PC-3 (cell line): Measurements from ENCODE around the gene RASGRP1. TPM values are rescaled to one million over a fixed set of nuclear protein-coding genes. Genes with fewer than 3 reads are reported as not detected.

Experiments
- ATAC-seq: fragments of 200-7000 bp; cut with Tn5 transposase; 2 replicates; pipeline ENCODE4 v1.9.1; 2020; ENCODE audit warnings: mild to moderate bottlenecking, moderate library complexity
- BruUV-seq: library from RNA; stranded (reverse); fragments of 400-500 nt; replicated peaks from 2 replicates; lab custom pipeline; 2021; lab: Mats Ljungman, UMichigan
- CTCF ChIA-PET: fragments of 300-600 bp; sonication (Branson Sonifier 250); formaldehyde crosslinking; loops from one replicate; lab custom pipeline; 2022; ENCODE audit warnings: antibody characterized with exemption; lab: Charles Lee
- POLR2A ChIA-PET: fragments of 300-600 bp; sonication (Branson Sonifier 250); formaldehyde crosslinking; loops from one replicate; lab custom pipeline; 2022; ENCODE audit warnings: antibody characterized with exemption; ENCODE audit not compliant: unreplicated experiment; lab: Charles Lee
- DNase-seq: peaks from one replicate; pipeline ENCODE4 v3.0.0-alpha.2; 2015
- H2AFZ ChIP-seq: fragments of 300-600 bp; sonication (generic); 2 replicates; pipeline ENCODE4 v1.6.0; 2016; ENCODE audit warnings: antibody characterized with exemption, low read length
- H3F3A ChIP-seq: fragments of 300-600 bp; sonication (generic); one replicate; pipeline ENCODE4 v1.6.0; 2017; ENCODE audit warnings: antibody characterized with exemption, low read length, control low read depth, mild to moderate bottlenecking; ENCODE audit not compliant: unreplicated experiment
- H3K27ac ChIP-seq: fragments of 300-600 bp; sonication (generic); 2 replicates; pipeline ENCODE4 v1.5.1; 2016; ENCODE audit warnings: mild to moderate bottlenecking, low read length
- H3K27me3 ChIP-seq: fragments of 300-600 bp; sonication (generic); 2 replicates; pipeline ENCODE4 v1.6.1; 2016; ENCODE audit warnings: low read length, mixed read lengths
- H3K36me3 ChIP-seq: fragments of 300-600 bp; sonication (generic); 2 replicates; pipeline ENCODE4 v1.6.1; 2016; ENCODE audit warnings: low read depth, mixed run types, low read length, mixed read lengths
- H3K4me1 ChIP-seq: fragments of 300-600 bp; sonication (generic); 2 replicates; pipeline ENCODE4 v1.5.1; 2016; ENCODE audit warnings: low read length; ENCODE audit not compliant: insufficient read depth
- H3K4me2 ChIP-seq: fragments of 300-600 bp; sonication (generic); 2 replicates; pipeline ENCODE4 v1.6.0; 2016; ENCODE audit warnings: low read length
- H3K4me3 ChIP-seq: fragments of 300-600 bp; sonication (generic); 2 replicates; pipeline ENCODE4 v1.5.1; 2016; ENCODE audit warnings: mild to moderate bottlenecking, low read length, mixed read lengths
- H3K79me2 ChIP-seq: fragments of 300-600 bp; sonication (generic); 2 replicates; pipeline ENCODE4 v1.6.1; 2017; ENCODE audit warnings: low read length, mixed read lengths
- H3K9ac ChIP-seq: fragments of 300-600 bp; sonication (generic); 2 replicates; pipeline ENCODE4 v1.6.0; 2016; ENCODE audit warnings: mild to moderate bottlenecking, low read length
- H3K9me2 ChIP-seq: fragments of 300-600 bp; sonication (generic); replicated peaks from 2 replicates; pipeline ENCODE4 v1.6.1; 2016; ENCODE audit warnings: mixed run types, low read length, mixed read lengths
- H3K9me3 ChIP-seq: fragments of 300-600 bp; sonication (generic); 2 replicates; pipeline ENCODE4 v1.6.1; 2016; ENCODE audit warnings: low read length, mixed read lengths
- H4K20me1 ChIP-seq: fragments of 300-600 bp; sonication (generic); 2 replicates; pipeline ENCODE4 v1.6.1; 2016; ENCODE audit warnings: low read length, mixed read lengths
- EZH2 ChIP-seq: fragments of 300-600 bp; sonication (generic); IDR thresholded peaks from one replicate; pipeline ENCODE4 v1.6.1; 2017; ENCODE audit warnings: antibody characterized with exemption, mild to moderate bottlenecking, low read length; ENCODE audit not compliant: unreplicated experiment
- EZH2phosphoT487 ChIP-seq: fragments of 300-600 bp; sonication (generic); IDR thresholded peaks from 2 replicates; pipeline ENCODE4 v1.6.1; 2018; ENCODE audit warnings: mild to moderate bottlenecking, antibody characterized with exemption, low read length, borderline replicate concordance
- intact Hi-C: fragments of 100-400 bp; cut with micrococcal nuclease; formaldehyde crosslinking; loops from 2 replicates; pipeline ENCODE4 v1.9.0; 2023
- total RNA-seq: library from RNA; depleted of rRNA; stranded (reverse); fragments of >200 nt; gene quantifications from 2 replicates; pipeline ENCODE4 v1.2.3, GENCODE V29; 2014
- TF ChIP-seq, protein P1 (sequence below): fragments of 300-600 bp; sonication (generic); conservative IDR thresholded peaks from 2 replicates; pipeline ENCODE4 v1.5.1; 2017; ENCODE audit warnings: antibody characterized with exemption, low read depth, mild to moderate bottlenecking, low read length

The RASGRP1 gene
- total RNA-seq, 1 experiment from 2014 or later = not detected

DNA sequence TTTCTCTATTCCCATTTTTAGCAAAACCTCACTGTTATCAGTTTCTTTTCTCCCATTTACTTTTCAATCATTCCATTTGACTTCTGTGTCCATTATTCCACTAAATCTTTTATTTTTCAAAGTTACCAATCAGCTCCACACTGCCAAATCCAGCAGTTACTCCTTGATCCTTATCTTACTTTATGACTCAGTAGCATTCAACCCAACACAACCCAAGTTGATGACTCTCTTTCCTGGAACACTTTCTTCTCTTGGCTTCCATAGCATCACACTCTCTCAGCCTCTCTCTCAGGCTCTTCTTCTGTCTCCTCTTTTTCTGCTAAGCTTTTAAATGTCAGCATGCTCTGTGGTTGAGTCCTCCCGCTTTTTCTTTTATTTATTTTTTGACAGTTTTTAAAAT, 36.3 kb downstream of the RASGRP1 start:
- Histone ChIP-seq H3K9me2 (no peaks in the 10 kb centered on the region), H3F3A (no peaks in the 10 kb centered on the region), H3K36me3 (no peaks in the 10 kb centered on the region), H3K4me1 (peaks cover 12% of the 10 kb centered on the region), H3K79me2 (no peaks in the 10 kb centered on the region), H3K4me3 (no peak overlapping the region), H3K27me3 (no peaks in the 10 kb centered on the region), H2AFZ (no peak overlapping the region), H3K9me3 (no peaks in the 10 kb centered on the region), H3K9ac (no peak overlapping the region), H3K4me2 (no peak overlapping the region), H4K20me1 (no peaks in the 10 kb centered on the region), H3K27ac (no peak overlapping the region)
- intact Hi-C loops = no loop called here
- no peak for TF ChIP-seq EZH2
- TF ChIP-seq EZH2phosphoT487 = no peak
- TF ChIP-seq, protein P1, sequence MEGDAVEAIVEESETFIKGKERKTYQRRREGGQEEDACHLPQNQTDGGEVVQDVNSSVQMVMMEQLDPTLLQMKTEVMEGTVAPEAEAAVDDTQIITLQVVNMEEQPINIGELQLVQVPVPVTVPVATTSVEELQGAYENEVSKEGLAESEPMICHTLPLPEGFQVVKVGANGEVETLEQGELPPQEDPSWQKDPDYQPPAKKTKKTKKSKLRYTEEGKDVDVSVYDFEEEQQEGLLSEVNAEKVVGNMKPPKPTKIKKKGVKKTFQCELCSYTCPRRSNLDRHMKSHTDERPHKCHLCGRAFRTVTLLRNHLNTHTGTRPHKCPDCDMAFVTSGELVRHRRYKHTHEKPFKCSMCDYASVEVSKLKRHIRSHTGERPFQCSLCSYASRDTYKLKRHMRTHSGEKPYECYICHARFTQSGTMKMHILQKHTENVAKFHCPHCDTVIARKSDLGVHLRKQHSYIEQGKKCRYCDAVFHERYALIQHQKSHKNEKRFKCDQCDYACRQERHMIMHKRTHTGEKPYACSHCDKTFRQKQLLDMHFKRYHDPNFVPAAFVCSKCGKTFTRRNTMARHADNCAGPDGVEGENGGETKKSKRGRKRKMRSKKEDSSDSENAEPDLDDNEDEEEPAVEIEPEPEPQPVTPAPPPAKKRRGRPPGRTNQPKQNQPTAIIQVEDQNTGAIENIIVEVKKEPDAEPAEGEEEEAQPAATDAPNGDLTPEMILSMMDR = no peak
- DNase-seq (peak; percentile 45), ATAC-seq (no peak; the same call in 1 of the 2 replicates)
- ChIA-PET POLR2A (no interaction called here), CTCF (no interaction called here)
- no TSS peak for BruUV-seq

DNA sequence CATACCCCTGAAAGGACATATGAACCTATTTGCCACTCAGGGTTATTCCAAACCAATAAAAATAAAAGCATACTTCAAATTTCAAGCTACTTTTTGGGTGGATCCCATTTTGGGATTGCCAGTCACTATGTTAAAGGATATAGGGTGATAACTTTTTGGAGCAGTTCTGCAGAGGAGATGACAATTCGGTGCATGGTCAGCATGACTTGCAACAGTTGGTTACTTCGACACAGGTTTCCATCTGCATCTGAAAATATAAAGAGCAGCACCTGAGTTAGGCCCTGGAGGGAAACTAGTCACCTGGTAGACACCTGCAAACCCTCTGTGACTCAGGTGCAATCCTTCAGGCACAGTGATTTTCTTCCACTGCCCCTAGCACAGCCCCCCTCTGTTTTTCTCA, 38.5 kb downstream of the RASGRP1 start:
- TF ChIP-seq, protein P1 = no peak
- TF ChIP-seq EZH2 (no peak), EZH2phosphoT487 (no peak)
- no peak overlapping the region for H3K9ac ChIP-seq
- ATAC-seq (no peak), DNase-seq (no peak)
- intact Hi-C loops = no loop called here
- no peak overlapping the region for H3K4me2 ChIP-seq
- no peak overlapping the region for H3K27ac ChIP-seq
- no peaks in the 10 kb centered on the region for H3K79me2 ChIP-seq
- H3K4me3 ChIP-seq = no peak overlapping the region
- H3K9me2 ChIP-seq = no peaks in the 10 kb centered on the region
- ChIA-PET POLR2A (no interaction called here), CTCF (no interaction called here)
- no peaks in the 10 kb centered on the region for H3F3A ChIP-seq
- H3K36me3 ChIP-seq = no peaks in the 10 kb centered on the region
- no TSS peak for BruUV-seq
- no peak overlapping the region for H2AFZ ChIP-seq
- peaks cover 4% of the 10 kb centered on the region for H3K4me1 ChIP-seq
- no peaks in the 10 kb centered on the region for H4K20me1 ChIP-seq
- H3K27me3 ChIP-seq = peaks cover 13% of the 10 kb centered on the region; the same call in 1 of the 2 replicates
- H3K9me3 ChIP-seq = no peaks in the 10 kb centered on the region

DNA sequence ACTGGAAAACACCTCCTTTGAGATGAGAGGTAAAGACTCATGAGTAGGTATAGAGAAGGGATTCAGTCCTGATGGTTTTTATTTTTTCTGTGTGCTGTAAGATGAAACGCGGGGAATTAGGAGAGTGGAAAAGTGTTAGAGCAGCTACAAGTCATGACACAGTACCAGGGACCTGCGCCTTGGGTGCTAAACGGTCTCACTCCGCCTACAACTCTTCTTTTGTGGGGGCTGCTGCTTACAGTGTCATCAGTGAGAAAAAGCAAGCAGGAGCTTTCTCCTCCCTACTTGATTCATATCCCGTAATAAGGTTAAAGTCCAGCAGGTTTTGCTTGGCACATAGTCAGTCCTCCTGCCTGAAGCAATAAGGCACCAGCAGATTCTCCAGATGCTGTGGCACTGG, 39.1 kb downstream of the RASGRP1 start:
- CTCF ChIA-PET = no interaction called here
- no peaks in the 10 kb centered on the region for H3K79me2 ChIP-seq
- H3K36me3 ChIP-seq = no peaks in the 10 kb centered on the region
- no peaks in the 10 kb centered on the region for H3K9me2 ChIP-seq
- H3K9ac ChIP-seq = no peak overlapping the region
- H3K4me1 ChIP-seq = no peaks in the 10 kb centered on the region
- no TSS peak for BruUV-seq
- intact Hi-C loops = no loop called here
- H3K4me3 ChIP-seq = no peak overlapping the region
- DNase-seq = no peak
- H3K9me3 ChIP-seq = no peaks in the 10 kb centered on the region
- ATAC-seq = no peak
- H4K20me1 ChIP-seq = no peaks in the 10 kb centered on the region
- H3F3A ChIP-seq = no peaks in the 10 kb centered on the region
- no peak overlapping the region for H3K4me2 ChIP-seq
- TF ChIP-seq, protein P1 = no peak
- TF ChIP-seq EZH2phosphoT487 (no peak), EZH2 (no peak)
- no peak overlapping the region for H3K27ac ChIP-seq
- POLR2A ChIA-PET = no interaction called here
- peaks cover 16% of the 10 kb centered on the region; the same call in 1 of the 2 replicates for H3K27me3 ChIP-seq
- H2AFZ ChIP-seq = no peak overlapping the region
